ENCODE data around the gene C10orf105.

GRCh38 chr10:71753960-71754505 is 34.5 kb upstream of the C10orf105 start:
- TF ChIP-seq YY1 (IDR thresholded peaks at IDR 0.05; ENCODE audit: insufficient read depth, insufficient read length) (no peak), SUZ12 (IDR thresholded peaks at IDR 0.05; ENCODE audit: extremely low read depth, insufficient read depth, insufficient read length) (no peak), ZNF274 (IDR thresholded peaks at IDR 0.05; ENCODE audit: low read depth, low read length) (no peak)
